SK-N-MC (cell line): ENCODE data around the gene CLSTN1.
"Not testable (repeated sequence)": the region's sequence is repeated elsewhere in the genome, so short reads cannot be mapped to it uniquely, and the experiment has no call there.

Experiments
- DNase-seq: peaks from one replicate; pipeline ENCODE4 v3.0.0-alpha.2; 2011; ENCODE audit warnings: low read depth, low spot score
- H3K27ac ChIP-seq: fragments of 200-600 bp; sonication (generic); 2 replicates; pipeline ENCODE4 v1.5.1; 2016; ENCODE audit warnings: mixed run types
- H3K36me3 ChIP-seq: fragments of 200-600 bp; sonication (generic); 2 replicates; pipeline ENCODE4 v1.6.1; 2017; ENCODE audit warnings: antibody characterized with exemption, low read length, mixed read lengths; ENCODE audit not compliant: insufficient read depth
- H3K4me3 ChIP-seq: fragments of 200-600 bp; sonication (generic); 2 replicates; pipeline ENCODE4 v1.5.1; 2016
- H3K9ac ChIP-seq: fragments of 200-600 bp; sonication (generic); 2 replicates; pipeline ENCODE4 v1.8.0; 2017; ENCODE audit warnings: mixed run types, mixed read lengths; ENCODE audit not compliant: insufficient read length
- H3K9me3 ChIP-seq: fragments of 200-600 bp; sonication (generic); 2 replicates; pipeline ENCODE4 v1.6.1; 2017; ENCODE audit warnings: low read depth, mild to moderate bottlenecking, antibody characterized with exemption, low read length, moderate library complexity, mixed read lengths
- EZH2 ChIP-seq: fragments of 200-600 bp; sonication (generic); IDR thresholded peaks from one replicate; pipeline ENCODE4 v1.6.1; 2017; ENCODE audit warnings: antibody characterized with exemption
- FOXP2 ChIP-seq: optimal IDR thresholded peaks from 2 replicates; pipeline ENCODE3; 2011; ENCODE audit warnings: mild to moderate bottlenecking, moderate library complexity; ENCODE audit not compliant: insufficient read depth; ENCODE audit errors: extremely low read length, control extremely low read depth
- POLR2AphosphoS5 ChIP-seq: IDR thresholded peaks from 2 replicates; pipeline ENCODE4 v1.6.1; 2012; ENCODE audit warnings: mild to moderate bottlenecking, low read depth, low read length, borderline replicate concordance

The CLSTN1 gene

GRCh38 chr1:9774712-9775679 is 48.8 kb downstream of the CLSTN1 start:
- no peak for TF ChIP-seq POLR2AphosphoS5
- TF ChIP-seq EZH2: no peak
- TF ChIP-seq FOXP2: no peak
- Histone ChIP-seq H3K9me3 (no peaks in the 10 kb centered on the region), H3K9ac (no peak overlapping the region), H3K36me3 (peaks cover 6% of the 10 kb centered on the region; the same call in 1 of the 2 replicates), H3K27ac (peak overlapping the region; percentile 54), H3K4me3 (peak overlapping the region; percentile 35; the same call in 1 of the 2 replicates)
- peak; percentile 75 for DNase-seq

- Histone ChIP-seq H3K9ac (no peak overlapping the region), H3K36me3 (peaks cover 6% of the 10 kb centered on the region; the same call in 1 of the 2 replicates), H3K4me3 (no peak overlapping the region), H3K27ac (no peak overlapping the region; the same call in 1 of the 2 replicates), H3K9me3 (no peaks in the 10 kb centered on the region)
- TF ChIP-seq EZH2 (no peak), FOXP2 (no peak), POLR2AphosphoS5 (no peak)
- no peak for DNase-seq
Observed at GRCh38 chr1:9770298-9770697, 53.5 kb downstream of the CLSTN1 start.

- no peak overlapping the region for H3K9ac ChIP-seq
- no peak overlapping the region for H3K27ac ChIP-seq
- no peak for DNase-seq
- H3K9me3 ChIP-seq: no peaks in the 10 kb centered on the region
- TF ChIP-seq POLR2AphosphoS5 (no peak), EZH2 (no peak), FOXP2 (no peak)
- H3K4me3 ChIP-seq: no peak overlapping the region
- H3K36me3 ChIP-seq: peaks cover 6% of the 10 kb centered on the region; the same call in 1 of the 2 replicates
Observed at GRCh38 chr1:9768983-9769382, 54.8 kb downstream of the CLSTN1 start.

- Histone ChIP-seq H3K9me3 (no peaks in the 10 kb centered on the region), H3K27ac (0 out of 2 replicates have a peak overlapping the region, but pooled peaks have one; percentile 10), H3K36me3 (peaks cover 6% of the 10 kb centered on the region; the same call in 1 of the 2 replicates), H3K9ac (no peak overlapping the region), H3K4me3 (no peak overlapping the region)
- TF ChIP-seq EZH2 (no peak), POLR2AphosphoS5 (no peak), FOXP2 (no peak)
- DNase-seq: no peak
Observed at GRCh38 chr1:9767964-9768668, 55.6 kb downstream of the CLSTN1 start.

GRCh38 chr1:9766759-9767442 is 56.9 kb downstream of the CLSTN1 start:
- DNase-seq: no peak
- no peak overlapping the region for H3K9ac ChIP-seq
- no peaks in the 10 kb centered on the region for H3K36me3 ChIP-seq
- no peak for TF ChIP-seq FOXP2
- TF ChIP-seq POLR2AphosphoS5: no peak
- TF ChIP-seq EZH2: no peak
- no peak overlapping the region for H3K4me3 ChIP-seq
- H3K27ac ChIP-seq: peak overlapping the region; percentile 18
- H3K9me3 ChIP-seq: no peaks in the 10 kb centered on the region

- Histone ChIP-seq H3K9ac (no peak overlapping the region), H3K4me3 (no peak overlapping the region), H3K36me3 (no peaks in the 10 kb centered on the region), H3K27ac (no peak overlapping the region), H3K9me3 (no peaks in the 10 kb centered on the region)
- DNase-seq: no peak
- TF ChIP-seq POLR2AphosphoS5 (no peak), FOXP2 (no peak), EZH2 (no peak)
Observed at GRCh38 chr1:9764550-9764949, 59.2 kb downstream of the CLSTN1 start.

GRCh38 chr1:9763914-9764313 is 59.9 kb downstream of the CLSTN1 start:
- TF ChIP-seq FOXP2 (no peak), POLR2AphosphoS5 (no peak), EZH2 (no peak)
- no peak overlapping the region for H3K4me3 ChIP-seq
- DNase-seq: no peak
- H3K27ac ChIP-seq: no peak overlapping the region
- no peaks in the 10 kb centered on the region for H3K36me3 ChIP-seq
- H3K9ac ChIP-seq: no peak overlapping the region
- no peaks in the 10 kb centered on the region for H3K9me3 ChIP-seq

GRCh38 chr1:9762446-9762845 is 61.3 kb downstream of the CLSTN1 start:
- DNase-seq, H3K36me3 ChIP-seq, H3K9me3 ChIP-seq, H3K27ac ChIP-seq, H3K9ac ChIP-seq, H3K4me3 ChIP-seq: not testable (repeated sequence)
